NK-92 (cell line): ENCODE results near the gene ZYX.
"Not testable (repeated sequence)": the region's sequence is repeated elsewhere in the genome, so short reads cannot be mapped to it uniquely, and the experiment has no call there.

Source experiments
- DNase-seq: peaks from one replicate; lab custom pipeline; 2025; ENCODE audit not compliant: unreplicated experiment; lab: John Stamatoyannopoulos, UW

Gene ZYX

DNA sequence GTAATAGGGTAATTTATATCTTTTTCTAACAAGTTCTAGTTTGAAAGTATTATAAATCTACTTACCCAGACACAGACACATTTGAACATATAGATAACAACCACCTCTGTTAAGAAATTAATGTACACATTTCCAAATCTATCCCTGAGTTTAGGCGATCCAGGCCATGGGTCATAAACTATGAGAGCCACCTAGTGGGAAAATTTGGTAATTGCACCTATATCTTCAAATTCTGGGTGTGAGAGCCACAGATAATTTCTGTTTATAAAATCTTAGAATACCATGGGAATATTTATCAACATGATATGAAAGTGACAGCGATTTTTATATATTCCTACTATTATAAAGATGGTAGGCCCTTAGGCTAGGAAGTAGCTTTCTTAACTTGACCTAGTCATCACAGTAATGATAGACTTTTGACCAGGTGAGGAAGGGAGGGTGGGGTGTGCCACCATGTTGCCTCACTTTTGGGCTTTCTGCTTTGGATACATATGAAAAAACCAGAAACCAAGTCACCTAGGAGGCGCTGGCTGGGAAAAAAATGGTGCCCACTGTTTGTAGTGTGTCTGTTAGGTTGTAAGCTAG, 35.5 kb downstream of the ZYX start:
- DNase-seq = no peak

DNA sequence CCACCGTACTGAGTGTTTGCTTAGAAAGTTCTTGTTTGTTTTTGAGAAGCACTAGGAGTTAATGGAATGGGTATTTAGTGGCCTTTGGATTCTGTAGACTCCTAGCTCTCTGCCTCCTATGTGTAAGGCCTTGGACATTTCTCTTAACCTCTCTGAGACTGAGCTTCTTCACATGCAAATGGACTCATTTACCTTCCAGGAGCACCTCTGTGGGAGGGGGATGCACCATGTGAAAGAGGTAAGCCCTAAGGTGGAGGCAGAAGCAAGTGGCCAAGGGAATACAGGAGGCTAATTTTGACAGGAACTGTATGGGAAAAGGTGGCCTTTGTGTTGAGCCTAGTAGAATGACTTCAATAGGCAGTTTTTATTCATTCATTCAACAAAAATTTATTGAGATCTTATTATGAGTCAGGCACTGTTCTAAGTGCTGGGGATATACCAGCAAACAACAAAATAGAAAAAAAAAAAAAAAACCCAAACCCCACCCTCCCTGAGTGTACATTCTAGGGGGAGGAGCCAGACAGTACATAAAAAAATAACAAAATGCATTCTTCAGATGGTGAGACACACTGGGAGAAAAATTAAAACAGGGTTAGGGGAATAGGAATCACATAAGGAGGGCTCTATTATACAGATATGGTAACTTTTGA, 36.7 kb downstream of the ZYX start:
- no peak for DNase-seq

DNA sequence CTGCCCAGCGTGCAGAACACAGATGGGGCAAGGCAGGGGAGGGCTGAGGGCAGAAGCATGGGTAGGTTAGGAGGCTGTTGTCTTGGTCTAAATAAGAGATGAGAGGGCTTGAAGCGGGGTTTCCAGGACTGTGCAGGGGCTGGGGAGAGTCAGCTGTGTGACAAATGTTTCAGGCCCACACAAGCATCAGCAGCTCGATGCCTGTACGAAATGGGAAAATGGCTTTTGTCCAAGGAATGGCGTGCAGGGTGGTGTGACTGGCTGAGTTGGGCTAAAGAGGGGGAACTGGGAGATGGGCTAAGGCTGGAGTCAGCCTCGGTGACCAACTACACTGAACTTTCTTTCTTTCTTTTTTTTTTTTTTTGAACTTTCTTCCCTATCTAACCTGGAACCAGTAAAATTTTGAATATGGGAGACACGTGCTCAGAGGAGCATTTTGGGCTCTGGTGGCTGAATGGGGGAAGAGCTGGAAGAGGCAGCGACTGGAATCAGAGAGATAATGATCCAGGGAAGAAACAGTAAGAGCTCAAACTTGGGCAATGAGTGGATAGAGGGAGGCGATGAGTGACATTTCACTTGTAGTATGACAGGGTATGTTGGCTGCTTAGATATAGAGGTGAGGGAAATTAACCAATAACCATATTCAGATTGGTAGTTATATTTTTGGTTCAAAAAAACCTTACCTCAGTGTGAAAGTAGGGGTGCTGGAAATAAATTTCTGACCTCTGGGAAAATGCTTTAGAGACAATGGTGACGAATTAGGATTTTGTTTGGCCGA, 37.7 kb downstream of the ZYX start:
- no peak for DNase-seq

DNA sequence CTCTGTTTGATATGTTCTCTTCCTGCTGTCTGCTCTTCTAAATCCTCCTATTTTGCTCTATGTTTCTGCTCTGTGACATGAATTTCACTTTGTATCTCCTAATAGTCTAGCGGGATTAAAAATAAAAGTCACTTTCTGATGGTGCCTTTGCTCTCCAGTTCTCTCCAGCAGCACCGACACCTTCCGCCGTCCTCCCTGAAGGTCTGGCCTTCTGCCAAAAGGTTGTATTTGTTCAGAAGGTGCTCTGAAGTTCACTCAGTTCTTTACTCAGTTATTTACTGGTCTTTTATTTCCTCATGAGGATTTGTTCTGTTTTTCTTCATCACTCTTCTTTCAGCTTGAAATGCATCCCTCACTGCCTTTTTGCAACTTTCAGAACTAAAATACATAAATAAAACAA, 38.7 kb downstream of the ZYX start:
- no peak for DNase-seq

DNA sequence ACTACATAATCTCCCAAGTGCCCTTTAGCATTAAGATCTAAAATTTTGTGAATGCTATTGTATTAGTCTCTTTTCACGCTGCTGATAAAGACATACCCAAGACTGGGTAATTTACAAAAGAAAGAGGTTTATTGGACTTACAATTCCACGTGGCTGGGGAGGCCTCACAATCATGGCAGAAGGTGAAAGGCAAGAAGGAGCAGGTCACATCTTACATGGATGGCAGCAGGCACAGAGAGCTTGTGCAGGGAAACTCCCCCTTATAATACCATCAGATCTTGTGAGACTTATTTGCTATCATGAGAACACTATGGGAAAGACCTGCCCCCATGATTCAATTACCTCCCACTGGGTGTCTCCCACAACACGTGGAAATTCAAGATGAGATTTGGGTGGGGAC, 39.5 kb downstream of the ZYX start:
- not testable (repeated sequence) for DNase-seq

DNA sequence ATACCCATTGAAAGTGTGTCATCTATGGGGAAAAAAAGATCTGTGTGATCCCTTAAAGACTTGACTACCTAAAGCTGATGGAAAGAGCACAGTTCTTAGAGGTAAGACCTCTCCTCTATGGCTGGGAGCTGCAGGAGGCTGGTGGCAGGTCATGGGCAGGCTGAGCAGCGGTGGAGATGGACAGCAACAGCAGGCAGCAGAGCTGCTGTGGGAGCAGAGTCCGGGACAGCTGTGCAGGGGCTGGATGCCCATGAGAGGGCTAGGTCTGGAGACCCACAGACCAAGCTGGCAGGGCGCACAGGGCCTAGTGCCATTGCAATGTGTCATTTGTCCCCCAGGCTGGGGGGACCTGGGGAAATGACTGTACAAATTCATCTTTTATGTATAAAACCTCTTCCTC, 40.9 kb downstream of the ZYX start:
- DNase-seq = no peak

DNA sequence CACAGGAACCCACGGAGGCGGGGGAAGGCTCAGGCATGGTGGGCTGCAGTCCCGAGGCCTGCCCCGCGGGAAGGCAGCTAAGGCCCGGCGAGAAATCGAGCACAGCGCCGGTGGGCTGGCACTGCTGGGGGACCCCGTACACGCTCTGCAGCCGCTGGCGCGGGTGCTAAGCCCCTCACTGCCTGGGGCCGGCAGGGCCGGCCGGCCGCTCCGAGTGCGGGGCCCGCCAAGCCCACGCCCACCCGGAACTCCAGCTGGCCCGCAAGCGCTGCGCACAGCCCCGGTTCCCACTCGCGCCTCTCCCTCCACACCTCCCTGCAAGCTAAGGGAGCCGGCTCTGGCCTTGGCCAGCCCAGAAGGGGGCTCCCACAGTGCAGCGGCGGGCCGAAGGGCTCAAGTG, 43.3 kb downstream of the ZYX start:
- not testable (repeated sequence) for DNase-seq

DNA sequence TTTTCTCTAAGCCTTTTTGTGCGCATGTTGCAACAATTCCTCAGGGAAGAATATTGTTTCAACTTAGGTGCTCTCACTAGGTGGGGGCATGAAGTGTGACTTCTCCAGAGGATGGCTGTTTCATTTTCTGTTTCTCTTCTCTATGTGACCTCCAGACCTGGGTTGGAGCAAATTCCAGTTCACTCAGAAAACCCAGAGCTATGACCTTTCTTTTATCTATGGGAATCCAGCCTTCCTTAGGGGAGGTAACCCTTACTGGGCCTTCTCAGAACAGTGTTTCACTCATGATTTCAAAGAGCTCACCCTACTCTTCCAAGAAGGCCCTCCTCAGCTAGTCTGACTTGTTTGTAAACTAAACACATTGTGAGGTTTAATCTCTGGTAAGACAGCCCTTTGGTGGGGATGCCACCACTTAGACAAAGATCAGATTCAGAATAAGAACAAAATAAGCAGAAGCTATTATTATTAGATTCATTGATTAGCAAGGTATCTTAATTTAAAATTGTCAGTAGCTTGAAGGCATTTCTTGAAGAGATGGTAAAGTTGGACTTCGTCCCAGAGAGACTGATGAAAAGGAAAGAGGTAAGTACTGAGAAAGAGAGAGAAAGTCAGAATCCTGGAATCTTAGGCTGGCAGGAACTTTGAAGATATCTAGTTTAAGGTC, 45.5 kb downstream of the ZYX start:
- DNase-seq = no peak

DNA sequence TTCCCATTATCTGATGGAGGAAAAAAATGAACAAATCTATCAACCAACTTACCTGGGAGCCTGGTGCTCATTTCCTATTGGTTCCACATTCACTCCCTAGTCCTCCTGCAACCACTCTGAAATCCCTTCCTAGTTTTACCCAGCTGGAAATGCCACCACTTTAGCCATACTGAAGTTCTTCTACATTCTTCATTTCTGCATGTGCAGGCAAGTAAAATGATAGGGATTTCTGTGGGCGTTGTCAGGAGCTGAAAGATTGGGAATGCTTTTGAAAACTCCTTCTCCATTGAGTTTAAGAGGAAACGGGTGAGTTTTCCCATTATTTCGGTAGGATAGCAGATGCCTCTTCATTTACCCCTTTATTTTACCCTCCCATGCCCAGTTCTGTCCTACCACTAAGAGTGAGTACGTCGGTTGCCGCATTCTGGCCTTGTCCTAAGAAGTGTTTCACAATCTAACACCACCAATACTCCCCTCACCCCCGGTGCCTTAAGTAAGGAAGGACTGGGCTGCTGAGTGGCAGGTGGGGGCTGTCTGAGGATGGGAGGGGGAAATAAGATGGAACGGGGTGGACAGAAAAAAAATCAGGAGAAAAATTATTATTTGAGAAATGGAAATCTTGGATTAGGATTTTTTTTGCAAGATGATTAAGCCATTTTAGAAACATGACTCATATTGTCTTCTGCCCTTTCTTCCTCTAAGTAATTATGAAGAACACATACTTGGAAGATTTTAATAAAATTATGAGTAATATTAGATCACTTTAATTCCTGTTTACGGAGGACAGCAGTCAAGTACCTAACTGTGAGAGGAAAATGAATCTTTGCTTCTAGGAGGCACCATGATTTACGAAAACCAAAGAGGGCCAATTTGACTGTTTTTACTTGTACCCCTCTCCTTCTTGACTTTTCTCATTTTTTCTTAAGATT, 48.9 kb downstream of the ZYX start:
- DNase-seq = no peak

DNA sequence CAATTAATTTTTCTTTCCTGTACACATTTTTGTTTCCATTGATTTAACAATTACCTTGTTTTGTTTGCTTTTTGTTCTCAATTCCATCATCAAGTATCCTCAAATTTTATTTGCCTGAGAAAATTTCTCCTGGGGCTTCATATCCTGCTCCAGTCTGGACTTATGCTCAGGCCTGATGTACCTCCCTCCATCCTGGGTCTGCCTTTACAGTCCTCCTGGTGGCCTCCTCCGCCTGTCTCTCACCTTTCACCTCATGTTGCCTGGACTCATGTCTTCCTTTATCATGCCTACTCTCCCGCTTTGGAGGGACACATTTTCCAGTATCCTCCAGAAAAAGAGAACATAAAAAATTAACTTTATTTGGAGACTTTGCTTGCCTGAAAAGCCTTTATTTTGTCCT, 50.0 kb downstream of the ZYX start:
- DNase-seq = no peak

DNA sequence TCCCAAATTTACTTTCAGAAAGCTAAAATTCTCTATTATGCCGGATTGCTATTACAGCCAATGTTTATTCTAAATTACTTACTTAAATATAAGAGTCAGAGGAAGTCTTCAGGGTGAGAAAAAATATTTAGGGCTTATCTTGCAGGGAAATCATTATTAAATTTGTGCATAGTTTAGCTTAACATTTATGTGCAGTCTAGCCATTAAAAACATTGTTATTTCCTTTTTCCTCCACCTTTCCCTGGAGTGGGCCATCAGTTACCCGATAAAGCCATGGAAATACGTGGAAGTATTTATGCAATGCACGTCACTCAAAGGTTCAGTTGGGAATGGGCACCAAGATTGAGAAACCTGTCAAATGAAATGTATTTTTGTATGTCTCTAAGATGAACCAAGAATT, 52.6 kb downstream of the ZYX start:
- no peak for DNase-seq

DNA sequence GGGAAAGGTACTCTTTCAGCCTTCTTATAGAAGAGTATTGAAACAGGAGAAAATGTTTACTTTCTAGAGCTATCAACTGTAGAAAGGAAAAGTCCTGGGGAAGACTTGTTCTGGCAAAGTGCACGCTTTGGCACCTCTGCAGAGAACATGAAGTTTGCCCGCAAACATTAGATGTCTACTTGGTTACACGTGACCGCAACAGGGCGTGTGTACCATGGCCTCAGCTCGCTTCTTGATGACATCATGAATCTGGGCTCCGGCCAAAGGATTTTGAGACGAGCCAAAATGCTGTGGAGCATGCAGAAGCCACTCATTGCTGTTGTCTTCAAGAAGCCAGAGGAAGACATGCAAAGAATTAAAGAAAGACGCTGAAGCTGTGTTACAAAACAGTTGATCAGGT, 53.5 kb downstream of the ZYX start:
- no peak for DNase-seq

DNA sequence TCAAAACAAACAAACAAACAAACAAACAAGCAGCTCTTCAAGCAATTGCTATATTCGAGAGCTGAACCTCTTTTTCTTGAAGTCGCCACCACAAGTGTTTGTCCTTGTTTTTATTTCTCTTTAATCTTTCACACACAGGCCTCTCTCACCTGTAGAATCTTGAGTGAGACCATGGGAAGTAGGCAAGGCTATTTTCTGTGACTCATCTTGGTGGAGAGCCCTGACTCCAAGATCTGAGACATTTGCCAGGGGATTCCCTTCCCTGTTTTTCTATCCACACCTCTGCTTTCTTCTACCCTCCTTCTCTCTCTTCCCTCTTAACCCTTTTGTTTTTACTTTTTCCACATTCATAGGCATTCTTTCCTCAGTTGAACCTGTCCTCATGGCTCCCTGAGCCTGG, 54.1 kb downstream of the ZYX start:
- no peak for DNase-seq

DNA sequence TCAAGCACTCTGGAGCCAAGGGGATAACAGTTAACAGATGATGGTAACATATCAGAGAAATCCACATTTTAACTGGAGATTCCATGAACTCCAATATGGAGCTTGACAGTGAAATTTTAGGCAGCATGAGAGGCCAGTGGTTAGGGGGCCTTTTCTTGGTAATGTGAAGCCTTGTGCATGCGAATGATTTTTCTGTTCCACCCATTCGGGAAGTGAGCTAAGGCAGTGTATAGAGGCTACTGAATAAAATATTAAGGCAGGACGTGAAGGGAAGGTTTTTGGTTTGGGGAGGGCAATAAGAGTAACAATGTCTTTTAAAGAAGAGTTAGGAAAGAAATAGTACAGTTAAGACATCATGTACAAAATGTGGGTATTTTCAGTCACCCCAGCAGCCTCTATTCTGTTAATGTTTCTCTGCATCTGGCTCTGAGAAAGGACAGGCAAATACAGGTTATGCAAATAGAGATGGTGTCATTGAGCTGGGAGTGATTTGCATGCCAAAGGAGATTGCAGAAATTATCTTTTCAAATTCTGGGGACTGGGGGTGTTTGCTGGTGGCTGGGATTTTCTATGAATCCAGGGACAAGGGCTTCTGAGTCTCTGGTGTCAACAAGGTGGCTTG, 55.3 kb downstream of the ZYX start:
- DNase-seq = no peak

DNA sequence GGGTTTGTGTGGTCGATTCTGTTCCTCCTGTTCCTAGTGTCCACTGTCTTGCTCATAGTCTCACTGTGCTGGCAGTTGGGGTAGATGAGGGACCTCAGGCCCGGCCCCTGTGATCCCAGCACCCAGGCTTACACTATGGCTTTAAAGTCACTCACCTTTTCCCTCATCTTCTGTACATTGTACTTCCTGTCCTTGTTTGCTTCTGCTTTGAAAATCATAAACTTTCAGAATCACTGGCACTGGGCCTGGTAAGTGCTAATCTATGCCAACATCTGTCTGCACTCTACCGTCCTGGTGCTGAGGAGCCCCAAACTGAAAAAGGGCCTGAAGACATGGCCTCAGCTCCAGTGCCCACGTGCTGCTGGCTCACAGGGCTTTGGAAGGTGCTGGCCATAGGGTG, 56.4 kb downstream of the ZYX start:
- DNase-seq = no peak

DNA sequence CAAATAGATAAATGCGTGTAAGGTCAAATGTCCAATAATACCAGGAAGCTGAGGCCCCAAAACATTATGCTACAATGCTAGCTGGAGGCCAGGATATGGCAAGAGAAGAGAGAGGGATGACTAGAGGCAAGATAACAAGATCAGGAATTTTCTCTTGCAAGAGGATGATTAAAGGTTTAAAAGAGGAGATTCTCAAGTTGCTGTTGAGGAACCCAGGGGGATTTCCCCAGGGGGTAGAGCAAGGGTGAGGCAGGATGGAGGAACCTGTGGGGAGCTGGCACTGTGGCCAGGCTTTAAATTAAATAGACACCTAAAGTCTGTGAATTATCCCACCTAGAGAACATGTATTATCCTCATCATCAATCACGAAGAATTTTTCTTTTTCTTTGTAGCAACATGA, 58.7 kb downstream of the ZYX start:
- DNase-seq = no peak
